ENCODE data around the gene GSC2.

Gene GSC2

GRCh38 chr22:19118329-19118880 lies 31.7 kb downstream of the GSC2 start:
- DNase-seq = no peak

GRCh38 chr22:19117111-19117512 lies 33.0 kb downstream of the GSC2 start:
- DNase-seq = no peak

GRCh38 chr22:19115628-19116027 lies 34.5 kb downstream of the GSC2 start:
- peak; percentile 16 for DNase-seq

GRCh38 chr22:19114984-19115552 lies 35.0 kb downstream of the GSC2 start:
- no peak for DNase-seq

GRCh38 chr22:19113429-19113828 lies 36.7 kb downstream of the GSC2 start:
- DNase-seq = no peak

GRCh38 chr22:19111584-19111983 lies 38.5 kb downstream of the GSC2 start:
- no peak for DNase-seq

- DNase-seq = no peak
Observed at GRCh38 chr22:19111140-19111539, 39.0 kb downstream of the GSC2 start.

GRCh38 chr22:19110646-19111045 lies 39.4 kb downstream of the GSC2 start:
- DNase-seq = no peak

- no peak for DNase-seq
Observed at GRCh38 chr22:19110064-19110458, 40.0 kb downstream of the GSC2 start.

GRCh38 chr22:19109198-19110063 lies 40.7 kb downstream of the GSC2 start:
- DNase-seq = no peak

- no peak for DNase-seq
Observed at GRCh38 chr22:19108807-19109197, 41.3 kb downstream of the GSC2 start.

- no peak for DNase-seq
Observed at GRCh38 chr22:19107730-19108074, 42.4 kb downstream of the GSC2 start.

- no peak for DNase-seq
Observed at GRCh38 chr22:19106886-19107729, 43.0 kb downstream of the GSC2 start.

GRCh38 chr22:19105867-19106802 lies 44.0 kb downstream of the GSC2 start:
- no peak for DNase-seq

GRCh38 chr22:19105456-19105855 lies 44.6 kb downstream of the GSC2 start:
- DNase-seq = no peak

GRCh38 chr22:19103880-19104821 lies 45.9 kb downstream of the GSC2 start:
- peak; percentile 54 for DNase-seq

- DNase-seq = peak; percentile 21
Observed at GRCh38 chr22:19098157-19098556, 51.9 kb downstream of the GSC2 start.

- no peak for DNase-seq
Observed at GRCh38 chr22:19097518-19097917, 52.6 kb downstream of the GSC2 start.

Data from eye (tissue), 1 donor.